ENCODE data around the gene HSD17B12. TPM values are rescaled to one million over a fixed set of nuclear protein-coding genes. Genes with fewer than 3 reads are reported as not detected.

HSD17B12 gene
- polyA plus RNA-seq, 1 donor from 2014 or later = 58.8 TPM

GRCh38 chr11:43871051-43871450, 190.5 kb downstream of the HSD17B12 start:
- H4K20me1 ChIP-seq (ENCODE audit: insufficient read depth) = no peaks in the 10 kb centered on the region
- H3K27ac ChIP-seq (ENCODE audit: low read length) = no peak overlapping the region
- H3K79me2 ChIP-seq (replicated peaks; ENCODE audit: insufficient read depth, low read length) = no peaks in the 10 kb centered on the region
- no peaks in the 10 kb centered on the region for H3K9me2 ChIP-seq (ENCODE audit: insufficient read depth, low read length)
- no peak overlapping the region for H3K4me2 ChIP-seq (ENCODE audit: low read length)
- H3K36me3 ChIP-seq (ENCODE audit: insufficient read depth, low read length) = no peaks in the 10 kb centered on the region
- no peak overlapping the region for H3K4me3 ChIP-seq (ENCODE audit: low read length)
- TF ChIP-seq CTCF (IDR thresholded peaks at IDR 0.05; ENCODE audit: poor library complexity, severe bottlenecking) (no peak), POLR2AphosphoS5 (IDR thresholded peaks at IDR 0.05) (no peak), EZH2 (IDR thresholded peaks at IDR 0.05; ENCODE audit: borderline replicate concordance, insufficient read depth, low read length, poor library complexity, severe bottlenecking) (no peak), RAD21 (conservative IDR thresholded peaks at IDR 0.05) (no peak), MXI1 (conservative IDR thresholded peaks at IDR 0.05; ENCODE audit: poor library complexity, severe bottlenecking) (no peak), TAF1 (IDR thresholded peaks at IDR 0.05; ENCODE audit: low read depth) (no peak), REST (IDR thresholded peaks at IDR 0.05; ENCODE audit: borderline replicate concordance) (peak; percentile 28)
- no peak overlapping the region for H3K9ac ChIP-seq (ENCODE audit: low read length)
- H2AFZ ChIP-seq (ENCODE audit: low read depth, low read length) = no peak overlapping the region
- H3K9me3 ChIP-seq (ENCODE audit: low read length) = no peaks in the 10 kb centered on the region
- H3K27me3 ChIP-seq (ENCODE audit: insufficient read depth, low read depth, low read length) = no peaks in the 10 kb centered on the region
- H3F3A ChIP-seq (ENCODE audit: insufficient read depth, low read length, poor library complexity, severe bottlenecking) = no peaks in the 10 kb centered on the region

GRCh38 chr11:43872995-43873394, 192.5 kb downstream of the HSD17B12 start:
- Histone ChIP-seq H3K4me2 (ENCODE audit: low read length) (no peak overlapping the region), H3K36me3 (ENCODE audit: insufficient read depth, low read length) (no peaks in the 10 kb centered on the region), H2AFZ (ENCODE audit: low read depth, low read length) (no peak overlapping the region), H3K9ac (ENCODE audit: low read length) (no peak overlapping the region), H3K27me3 (ENCODE audit: insufficient read depth, low read depth, low read length) (no peaks in the 10 kb centered on the region), H4K20me1 (ENCODE audit: insufficient read depth) (no peaks in the 10 kb centered on the region), H3K9me3 (ENCODE audit: low read length) (no peaks in the 10 kb centered on the region), H3K4me3 (ENCODE audit: low read length) (no peak overlapping the region), H3F3A (ENCODE audit: insufficient read depth, low read length, poor library complexity, severe bottlenecking) (no peaks in the 10 kb centered on the region), H3K79me2 (replicated peaks; ENCODE audit: insufficient read depth, low read length) (no peaks in the 10 kb centered on the region), H3K9me2 (ENCODE audit: insufficient read depth, low read length) (no peaks in the 10 kb centered on the region), H3K27ac (ENCODE audit: low read length) (no peak overlapping the region)
- TF ChIP-seq RAD21 (conservative IDR thresholded peaks at IDR 0.05) (no peak), POLR2AphosphoS5 (IDR thresholded peaks at IDR 0.05) (no peak), EP300 (conservative IDR thresholded peaks at IDR 0.05; ENCODE audit: poor library complexity, severe bottlenecking) (no peak), TAF1 (IDR thresholded peaks at IDR 0.05; ENCODE audit: low read depth) (no peak), REST (IDR thresholded peaks at IDR 0.05; ENCODE audit: borderline replicate concordance) (no peak), EZH2 (IDR thresholded peaks at IDR 0.05; ENCODE audit: borderline replicate concordance, insufficient read depth, low read length, poor library complexity, severe bottlenecking) (no peak), MXI1 (conservative IDR thresholded peaks at IDR 0.05; ENCODE audit: poor library complexity, severe bottlenecking) (no peak), SMC3 (conservative IDR thresholded peaks at IDR 0.05; ENCODE audit: poor library complexity) (no peak)

Data from neural cell (in vitro differentiated cells).